ENCODE measurements around the gene TBC1D14.

TBC1D14 gene

DNA sequence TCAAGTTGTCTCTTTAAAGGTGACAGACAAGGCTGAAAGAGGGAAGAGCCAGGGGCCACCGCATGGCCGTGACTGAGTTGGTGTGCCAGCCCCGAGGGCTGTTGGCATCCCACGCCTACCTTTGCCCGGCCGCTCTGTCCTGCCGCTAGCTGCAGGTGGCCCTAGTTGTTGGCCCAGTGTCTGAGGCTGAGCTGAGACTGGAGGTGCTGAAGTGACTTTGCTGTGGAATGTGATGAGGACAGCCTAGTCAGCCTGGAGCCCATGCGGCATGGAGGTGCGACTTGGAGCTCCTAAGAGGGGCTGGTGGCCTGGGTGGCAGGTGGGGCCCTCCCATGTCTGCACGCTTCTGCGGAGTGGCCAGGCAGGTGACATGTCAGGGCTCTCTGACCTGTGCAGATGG lies 140.1 kb downstream of the TBC1D14 start:
- no peak for DNase-seq

DNA sequence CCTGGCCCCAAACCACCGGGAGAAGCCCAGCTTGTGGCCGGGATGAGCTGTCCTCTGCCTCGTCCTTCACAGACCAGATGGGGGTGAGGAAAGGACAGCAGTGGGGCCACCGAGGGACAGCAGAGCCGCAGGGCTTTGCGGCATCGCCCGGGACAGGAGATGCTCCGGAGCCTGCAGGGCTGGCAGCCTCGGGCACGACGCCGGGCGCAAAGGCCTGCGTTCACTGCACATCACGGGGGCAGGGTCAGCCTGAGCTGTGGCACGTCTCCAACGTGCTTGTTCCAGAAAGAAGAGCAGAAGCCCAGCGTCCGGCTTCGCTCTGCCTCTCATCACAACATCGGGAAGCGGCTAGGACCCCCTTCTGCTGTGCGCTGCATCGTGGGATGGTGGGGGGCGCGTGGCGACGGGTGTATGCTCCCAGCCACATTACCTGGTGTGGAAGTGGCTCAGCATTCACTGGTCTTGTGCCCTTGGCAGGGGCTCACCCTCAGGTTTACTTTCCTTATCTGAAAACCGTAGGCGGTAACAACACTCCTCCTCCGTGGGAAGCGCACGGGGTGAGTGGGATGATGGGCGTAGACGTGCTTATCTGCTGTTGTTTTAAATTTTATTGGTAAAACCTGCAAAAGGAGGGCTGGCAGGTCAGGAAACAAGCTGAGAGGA lies 141.0 kb downstream of the TBC1D14 start:
- no peak for DNase-seq

DNA sequence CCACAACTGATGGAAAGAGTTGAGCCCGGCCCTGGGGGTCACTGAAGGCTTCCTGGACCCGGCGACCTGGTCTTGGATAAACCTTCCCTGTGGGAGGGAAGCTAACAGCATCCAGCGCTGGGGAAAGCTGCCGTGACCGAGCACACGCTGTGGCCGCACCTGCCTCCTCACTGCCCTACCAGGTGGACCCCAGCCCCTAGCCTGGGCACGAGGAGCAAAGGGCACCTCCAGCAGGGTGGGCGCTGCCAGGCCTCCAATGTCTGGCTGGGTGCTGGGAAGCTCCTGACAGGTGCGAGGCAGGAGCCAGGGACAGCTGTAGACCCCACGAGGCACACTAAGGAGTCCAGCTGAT lies 141.5 kb downstream of the TBC1D14 start:
- no peak for DNase-seq

DNA sequence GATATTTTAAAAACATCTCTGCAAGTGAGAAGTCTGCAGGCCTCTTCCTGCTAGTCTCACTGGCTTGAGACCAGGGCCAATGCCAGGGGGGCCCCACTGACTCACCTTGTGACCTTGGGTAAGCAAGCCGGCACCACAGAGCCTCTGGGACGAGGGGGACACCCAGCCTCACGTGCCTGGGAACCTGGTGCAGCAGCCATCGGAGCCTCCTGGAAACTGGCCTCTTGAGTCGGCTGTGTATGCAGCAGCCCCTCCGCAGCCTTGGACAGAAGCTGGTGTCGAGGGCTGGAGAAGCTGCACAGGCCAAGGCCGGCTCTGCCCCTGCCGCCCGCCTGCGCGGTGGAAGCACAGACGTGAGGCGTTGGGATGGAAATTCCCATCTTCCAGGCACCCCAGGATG lies 142.3 kb downstream of the TBC1D14 start:
- no peak for DNase-seq

DNA sequence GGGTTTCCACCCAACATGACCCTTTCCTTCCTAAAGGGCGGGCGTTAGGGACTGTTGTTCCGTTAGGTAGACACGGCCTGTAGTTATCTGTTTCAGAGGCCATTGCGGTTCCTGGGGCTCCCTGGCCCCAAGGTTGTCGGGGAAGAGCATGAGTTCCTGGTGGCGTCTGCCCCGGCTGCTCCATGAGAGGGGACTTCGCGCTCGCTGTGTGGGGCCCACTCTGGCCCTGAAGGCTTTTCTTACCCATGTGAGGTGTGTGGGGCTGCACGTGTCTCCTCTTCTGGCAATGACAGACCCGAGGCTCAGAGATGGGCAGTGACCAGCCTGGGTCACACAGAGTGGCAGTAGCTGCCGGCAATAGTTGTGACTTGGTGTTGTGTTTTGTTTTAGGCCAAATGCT lies 142.7 kb downstream of the TBC1D14 start:
- no peak for DNase-seq

DNA sequence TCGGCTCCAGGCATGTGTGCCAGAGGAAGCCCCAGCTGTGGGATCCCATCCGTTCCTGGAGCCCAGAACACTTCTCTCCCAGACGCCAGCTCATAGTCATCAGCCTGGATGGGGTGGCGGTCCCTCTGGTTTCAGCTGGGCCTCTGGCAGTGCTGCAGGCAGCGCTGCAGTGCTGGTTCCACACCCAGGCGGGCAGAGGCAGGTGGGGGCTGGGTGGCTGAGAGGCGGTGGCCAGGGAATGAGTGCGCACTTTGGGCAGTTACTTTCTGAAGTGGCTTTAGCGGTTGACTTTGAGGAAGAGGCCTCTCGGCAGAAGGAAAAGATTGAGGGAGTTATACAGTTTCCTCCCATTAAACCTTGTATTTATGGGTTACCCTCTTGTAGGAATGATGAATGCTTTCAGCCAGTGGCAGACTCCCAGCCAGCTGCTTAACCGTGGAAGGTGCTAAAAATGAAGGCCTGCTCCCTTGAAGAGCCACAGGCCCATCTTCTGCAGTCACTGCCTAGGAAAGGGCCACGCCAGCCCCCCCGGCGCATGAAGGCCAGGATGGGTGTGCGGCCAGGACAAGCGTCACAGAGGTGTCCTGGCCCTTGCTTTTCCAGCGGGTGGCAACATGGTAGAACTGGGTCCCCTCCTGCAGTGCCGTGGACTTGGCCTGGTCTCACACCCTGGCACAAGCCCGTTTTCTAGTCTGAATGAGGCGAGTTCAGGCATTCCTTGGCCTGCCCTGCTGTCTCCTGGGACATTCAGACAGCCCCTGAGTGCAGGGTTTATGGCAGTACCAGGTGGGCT lies 143.5 kb downstream of the TBC1D14 start:
- DNase-seq, result no peak

DNA sequence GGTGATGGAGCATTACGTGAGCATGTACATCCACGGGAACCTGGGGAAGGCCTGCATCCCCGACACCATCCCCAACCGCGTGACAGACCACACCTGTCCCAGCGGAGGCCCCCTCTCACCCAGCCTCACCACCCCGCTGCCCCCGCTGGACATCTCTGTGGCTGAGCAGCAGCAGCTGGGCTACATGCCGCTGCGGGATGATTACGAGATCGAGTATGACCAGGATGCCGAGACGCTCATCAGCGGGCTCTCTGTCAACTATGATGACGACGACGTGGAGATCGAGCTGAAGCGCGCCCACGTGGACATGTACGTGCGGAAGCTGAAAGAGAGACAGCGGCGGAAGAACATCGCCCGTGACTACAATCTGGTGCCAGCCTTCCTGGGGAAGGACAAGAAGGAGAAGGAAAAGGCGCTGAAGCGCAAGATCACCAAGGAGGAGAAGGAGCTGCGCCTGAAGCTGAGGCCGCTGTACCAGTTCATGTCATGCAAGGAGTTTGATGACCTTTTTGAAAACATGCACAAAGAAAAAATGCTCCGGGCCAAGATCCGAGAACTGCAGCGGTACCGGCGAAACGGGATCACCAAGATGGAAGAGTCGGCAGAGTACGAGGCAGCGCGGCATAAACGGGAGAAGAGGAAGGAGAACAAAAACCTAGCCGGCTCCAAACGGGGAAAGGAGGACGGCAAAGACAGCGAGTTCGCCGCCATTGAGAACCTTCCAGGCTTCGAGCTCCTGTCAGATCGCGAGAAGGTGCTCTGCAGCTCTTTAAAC lies 144.7 kb downstream of the TBC1D14 start:
- no peak for DNase-seq

DNA sequence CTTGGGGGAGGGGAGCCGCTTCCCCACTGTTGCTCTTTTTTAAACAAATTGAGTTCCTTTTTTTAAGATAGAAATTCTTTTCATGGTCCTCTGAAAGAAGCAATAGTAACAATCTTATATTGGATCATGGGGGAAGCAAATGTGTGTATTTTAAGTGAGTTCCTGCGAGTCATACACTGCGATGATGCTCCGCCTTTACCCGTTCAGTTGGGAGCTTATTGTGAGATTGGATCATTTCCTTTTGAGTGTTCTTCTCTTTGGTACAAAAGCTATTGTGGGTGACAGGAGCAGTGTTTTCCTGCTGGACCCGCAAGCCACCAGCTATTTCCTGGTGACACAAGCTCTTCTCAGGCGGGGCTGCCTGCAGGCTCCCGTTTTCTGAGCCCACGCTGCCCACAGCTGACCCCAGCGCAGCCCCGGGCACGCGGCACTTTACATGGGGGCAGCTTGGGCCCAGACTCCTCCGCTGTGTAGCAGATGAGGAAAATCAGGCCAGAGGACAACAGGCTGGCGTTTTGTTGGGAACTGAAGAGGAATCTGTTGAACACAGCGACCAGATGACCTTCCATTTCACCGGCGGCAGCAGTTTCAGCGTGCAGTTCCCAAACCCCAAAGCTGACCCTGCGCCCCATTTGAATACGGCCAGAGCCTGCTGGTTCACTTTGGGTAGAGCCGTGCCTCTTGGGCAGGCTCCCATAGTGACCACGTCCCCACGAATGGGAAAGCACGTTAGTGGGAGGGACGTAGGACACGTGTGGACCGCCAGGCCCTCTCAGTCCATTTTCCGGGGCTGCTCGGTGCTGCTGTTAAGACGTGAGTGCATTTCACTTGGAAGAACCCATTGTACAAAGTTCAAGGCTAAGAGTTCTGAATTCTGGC lies 145.7 kb downstream of the TBC1D14 start:
- DNase-seq, result no peak

DNA sequence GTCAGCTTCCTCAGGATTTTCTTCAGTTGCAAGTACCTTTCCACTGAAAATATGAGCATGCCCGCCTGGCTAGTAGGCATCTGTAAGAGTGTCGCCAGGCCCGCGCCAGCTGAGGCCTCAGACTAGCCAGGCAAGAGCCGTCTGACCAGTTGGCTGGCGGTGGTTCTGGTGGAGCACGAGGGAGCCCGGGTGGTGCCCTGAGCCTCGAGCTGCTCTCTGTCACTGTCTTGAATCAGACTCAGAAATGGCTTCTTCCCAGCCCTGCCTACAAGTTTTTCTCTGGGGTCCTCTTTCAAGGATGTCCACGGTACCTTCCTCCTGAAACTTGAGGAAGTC lies 146.3 kb downstream of the TBC1D14 start:
- no peak for DNase-seq

DNA sequence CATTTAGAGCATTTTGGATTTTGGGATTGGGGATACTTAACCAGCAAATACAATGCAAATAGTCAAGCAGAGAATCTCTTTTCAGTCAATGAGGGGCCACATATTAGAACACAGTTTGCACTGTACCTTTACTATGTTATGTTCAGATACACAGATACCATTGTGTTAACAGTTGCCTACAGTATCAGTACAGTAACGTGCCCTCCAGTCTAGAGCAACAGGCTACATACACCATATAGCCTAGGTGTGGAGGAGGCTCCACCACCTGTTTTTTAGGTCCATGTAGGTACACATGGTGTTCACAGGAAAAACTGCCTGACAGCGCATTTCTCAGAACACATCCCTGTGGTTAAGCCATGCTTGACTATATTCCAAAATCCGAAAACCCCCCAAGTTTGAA lies 149.2 kb downstream of the TBC1D14 start:
- DNase-seq, result no peak

DNA sequence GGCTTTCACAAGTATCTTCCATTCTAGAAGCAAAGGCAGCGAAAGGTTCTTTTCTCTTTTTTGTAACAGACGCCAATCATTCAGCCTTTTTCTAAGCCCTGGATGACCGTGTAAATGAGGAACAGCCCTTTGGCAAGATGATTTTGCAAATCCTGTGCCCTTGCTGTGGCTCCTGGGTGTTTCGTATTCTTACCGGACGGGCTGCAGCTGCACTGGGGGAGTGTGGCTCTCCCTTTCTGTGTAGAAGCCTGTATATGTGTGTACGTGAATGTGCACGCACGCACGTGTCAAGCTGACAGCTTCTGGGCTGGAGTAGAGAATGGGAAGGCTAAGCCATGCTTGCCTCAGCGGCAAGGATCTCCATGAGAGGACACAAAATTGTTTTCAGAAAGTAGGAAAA lies 150.0 kb downstream of the TBC1D14 start:
- no peak for DNase-seq

DNA sequence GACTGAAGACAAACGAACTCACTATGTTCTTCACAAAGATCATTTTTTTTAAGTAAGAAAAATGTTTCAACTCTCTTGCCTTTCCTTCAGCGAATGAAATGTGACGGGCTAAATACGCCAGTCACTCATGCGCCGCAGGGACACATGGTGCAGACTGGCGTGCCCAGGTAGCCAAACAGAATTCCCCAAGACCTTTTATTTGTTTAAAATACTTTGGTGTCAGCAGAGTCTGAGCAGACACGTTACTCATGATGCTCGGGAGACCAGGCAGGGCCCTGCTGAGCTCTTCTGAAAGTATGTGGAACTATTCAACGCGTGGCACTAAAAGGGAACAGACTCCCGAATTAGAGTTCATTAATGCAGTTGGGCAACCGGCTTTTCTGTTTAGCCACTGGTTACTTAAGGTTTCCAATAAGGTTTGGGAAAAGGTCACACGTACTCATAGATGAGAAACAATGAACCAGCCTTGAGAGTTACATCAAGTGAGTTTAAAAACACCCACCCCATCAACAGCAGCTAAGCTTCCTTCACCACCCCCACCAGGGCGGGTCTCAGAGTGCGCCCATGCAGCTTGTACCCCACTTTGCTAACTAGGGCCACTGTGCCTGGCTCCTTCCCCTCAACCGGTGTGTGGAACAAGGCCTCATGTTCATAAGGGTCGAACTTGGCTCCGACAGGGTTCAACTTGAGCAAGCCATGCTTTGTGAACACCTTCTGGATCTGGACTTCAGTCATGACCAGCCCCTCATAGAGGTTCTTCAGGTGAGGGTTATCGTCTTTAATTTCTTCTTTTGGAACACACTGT lies 150.9 kb downstream of the TBC1D14 start:
- DNase-seq, result no peak

DNA sequence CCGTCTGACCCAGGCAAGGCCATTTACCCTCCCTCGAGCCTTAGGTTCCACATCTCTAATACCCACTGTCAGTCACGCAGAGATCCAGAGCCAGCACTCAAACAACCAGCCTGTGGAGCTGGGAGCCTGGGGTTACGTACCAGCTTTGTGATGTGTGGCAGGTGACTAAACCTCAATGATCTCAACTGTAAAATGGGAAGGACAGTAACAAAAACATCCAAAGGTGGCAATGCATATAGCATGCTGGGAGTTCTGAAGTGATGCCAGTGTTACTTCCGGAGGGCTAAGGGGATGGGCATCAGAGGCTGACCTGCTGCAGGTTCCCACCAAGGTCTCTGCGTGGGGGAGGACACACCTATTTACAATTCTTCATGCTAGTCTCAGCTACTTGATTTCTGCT lies 152.2 kb downstream of the TBC1D14 start:
- DNase-seq, result no peak

DNA sequence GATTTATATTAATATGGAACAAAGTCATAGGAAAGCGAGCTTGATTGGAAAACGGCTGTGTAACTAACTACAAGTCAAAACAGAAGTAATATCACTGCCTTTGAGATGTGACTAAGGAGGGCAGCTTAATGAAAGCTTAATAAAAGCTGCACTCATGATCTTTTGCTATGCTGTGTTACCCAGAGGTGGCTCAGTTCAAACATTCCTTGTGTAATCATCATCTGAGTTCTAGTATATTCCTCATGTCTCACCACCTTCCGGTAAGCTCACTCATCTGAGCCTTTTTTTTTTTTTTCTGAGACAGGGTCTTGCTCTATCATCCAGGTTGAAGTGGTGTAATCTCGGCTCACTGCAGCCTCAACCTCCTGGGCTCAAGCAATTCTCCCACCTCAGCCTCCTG lies 153.2 kb downstream of the TBC1D14 start:
- no peak for DNase-seq

DNA sequence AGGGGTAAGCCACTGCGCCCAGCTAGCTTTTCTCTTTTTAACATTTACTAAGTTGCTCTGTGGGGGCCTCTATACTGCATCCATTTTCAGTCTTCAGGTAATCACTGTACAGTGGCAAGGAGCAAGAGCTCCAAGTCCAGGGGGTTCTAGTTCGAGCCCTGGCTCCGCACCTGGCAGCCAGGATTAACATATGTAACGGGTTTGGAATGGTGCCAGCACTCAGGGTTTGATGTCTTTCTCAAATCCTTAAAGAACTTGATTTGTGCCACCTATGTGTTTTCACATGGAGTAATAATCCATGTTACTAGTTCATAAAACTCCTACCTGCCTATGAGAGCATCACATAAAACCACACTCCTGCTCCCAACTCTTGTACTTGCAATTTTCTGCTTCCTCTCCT lies 153.7 kb downstream of the TBC1D14 start:
- no peak for DNase-seq

DNA sequence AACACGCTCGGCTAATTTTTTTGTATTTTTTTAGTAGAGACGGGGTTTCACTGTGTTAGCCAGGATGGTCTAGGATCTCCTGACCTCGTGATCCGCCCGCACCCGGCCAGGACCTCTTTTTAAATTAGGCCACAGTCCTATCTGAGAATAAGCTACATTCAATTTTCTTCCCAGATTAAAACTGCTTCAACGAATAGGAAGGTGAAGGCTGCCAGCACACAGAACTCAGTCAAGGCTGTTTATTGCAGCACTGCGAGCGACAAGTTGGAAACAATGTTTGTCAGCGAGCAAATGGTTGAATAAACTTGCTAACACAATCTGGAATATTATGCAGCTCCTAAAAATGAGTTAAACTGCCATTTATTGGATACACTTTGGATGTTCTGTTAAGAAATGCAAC lies 156.4 kb downstream of the TBC1D14 start:
- no peak for DNase-seq

DNA sequence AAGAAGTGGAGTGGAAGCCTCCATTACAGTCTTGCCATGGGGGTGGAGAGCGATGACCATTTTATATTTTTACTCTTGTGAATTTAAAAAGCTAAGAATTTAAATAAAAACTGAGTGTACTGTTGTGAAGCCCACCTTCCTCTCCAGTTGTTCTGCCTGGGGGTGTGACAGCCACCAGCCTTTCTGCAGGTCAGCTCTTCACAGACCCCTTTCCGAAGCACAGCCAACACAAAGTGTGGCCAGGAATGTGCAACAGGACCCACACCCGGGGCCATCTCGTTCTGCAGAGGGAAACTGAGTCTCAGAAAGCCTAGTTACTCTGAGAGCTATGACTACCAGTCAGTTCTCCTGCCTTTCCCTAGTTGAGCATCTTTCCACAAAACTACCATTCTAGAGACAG lies 156.9 kb downstream of the TBC1D14 start:
- DNase-seq, result no peak

DNA sequence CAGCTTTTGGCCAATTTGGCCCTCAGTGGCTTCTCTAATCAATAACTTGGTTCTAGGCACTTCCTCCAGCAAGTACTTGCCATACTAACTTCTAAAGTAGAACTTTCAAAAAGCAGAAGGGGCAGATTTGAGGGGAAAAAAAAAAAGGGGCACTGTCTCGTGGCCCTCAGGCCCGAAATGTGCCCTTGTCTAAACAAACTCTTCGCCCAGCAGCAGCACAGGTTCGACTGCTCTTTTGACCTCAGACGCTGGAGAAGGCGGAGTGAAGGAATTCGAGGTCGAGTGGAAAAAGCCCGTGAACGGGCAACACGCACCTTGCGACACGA lies 157.5 kb downstream of the TBC1D14 start:
- no peak for DNase-seq

DNA sequence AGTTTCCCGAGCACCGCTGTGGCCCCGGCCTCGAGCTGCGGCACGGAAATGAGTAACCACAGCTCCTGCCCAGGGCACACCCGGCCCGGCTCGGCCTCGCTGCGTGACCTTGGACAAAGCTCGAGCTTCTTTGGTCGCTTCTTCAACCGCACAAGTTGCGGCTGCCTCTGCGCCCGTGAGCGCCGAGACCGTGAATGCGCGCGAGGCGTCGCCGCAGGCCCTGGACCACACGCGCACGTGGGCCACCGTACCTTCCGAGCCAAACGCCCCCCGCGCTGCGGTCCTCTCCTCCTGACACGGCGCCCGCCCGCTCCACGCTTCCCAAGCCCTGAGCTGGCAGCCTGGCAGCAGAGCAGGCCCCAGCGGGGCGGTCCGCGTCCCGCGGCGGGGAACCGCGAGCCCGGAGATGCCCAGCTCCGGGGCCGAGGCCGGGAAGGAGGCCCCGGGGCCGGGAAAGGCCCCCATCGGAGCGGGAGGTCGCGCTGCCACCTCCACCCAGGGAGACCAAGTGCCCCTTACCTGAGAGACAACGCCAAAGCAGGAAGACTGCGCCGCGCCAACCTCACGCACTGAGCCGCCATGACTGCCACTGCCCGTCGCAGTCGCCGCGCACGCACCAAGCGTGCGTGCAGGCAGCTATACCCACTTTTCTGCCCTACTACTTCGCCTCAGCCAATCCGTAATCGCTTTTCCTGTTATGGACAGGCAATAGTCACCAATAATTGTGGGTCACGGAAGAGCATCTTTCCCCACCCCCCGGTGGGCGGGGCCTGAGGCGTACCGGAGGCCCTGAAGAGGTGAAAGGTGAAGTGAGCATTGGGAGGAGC lies 158.0 kb downstream of the TBC1D14 start, which contains the start of gene GRPEL1:
GRPEL1 (minus strand) TSS at position 613 of the 827 bp plus-strand sequence; CDS start at position 581, 32 bp downstream.
- DNase-seq, result peak; percentile 100

DNA sequence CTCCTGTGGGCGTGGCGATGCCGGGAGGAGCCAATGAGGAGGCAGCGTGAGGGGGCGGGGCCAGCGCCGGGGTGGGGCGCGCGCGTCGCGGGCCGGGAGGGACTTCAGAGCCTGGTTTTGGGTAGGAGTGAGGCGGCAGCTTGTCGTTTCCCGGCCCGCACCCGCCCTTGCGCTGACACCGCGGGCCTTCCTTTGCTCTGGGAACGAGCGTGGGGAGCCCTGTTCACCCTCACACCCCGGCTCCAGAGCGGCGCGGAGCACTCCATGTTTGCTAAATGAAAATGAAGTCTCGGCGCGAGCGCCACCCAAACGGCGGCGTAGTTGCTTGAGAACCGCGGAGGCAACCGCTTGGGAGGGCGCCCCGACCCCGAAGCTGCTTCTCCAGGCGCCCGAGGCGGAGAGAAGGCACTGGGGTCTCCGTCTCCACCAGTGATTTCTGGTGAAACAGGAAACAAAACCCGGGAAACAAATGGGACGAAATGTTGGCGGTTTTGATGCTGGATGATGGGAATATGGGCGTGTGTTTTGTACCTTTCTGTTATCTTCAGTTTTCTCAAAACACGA lies 158.7 kb downstream of the TBC1D14 start:
- no peak for DNase-seq

DNA sequence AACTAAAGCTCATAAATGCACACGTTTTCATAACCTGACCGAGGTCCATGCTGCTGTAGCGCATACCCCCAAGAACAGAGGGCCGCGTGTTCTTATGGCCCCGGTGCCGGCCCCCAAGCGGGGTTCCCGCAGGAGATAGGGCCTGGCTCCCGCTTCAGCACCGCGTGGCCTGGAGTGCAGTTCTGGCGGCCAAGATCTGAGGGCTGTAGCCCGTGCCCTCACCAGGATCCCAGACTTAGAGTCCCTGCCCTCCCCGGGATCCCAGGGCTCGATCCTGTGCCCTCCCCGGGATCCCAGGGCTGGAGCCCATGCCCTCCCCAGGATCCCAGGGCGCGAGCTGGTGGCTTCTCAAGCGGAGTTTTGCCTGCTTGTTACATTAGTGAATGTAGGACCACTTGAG lies 159.3 kb downstream of the TBC1D14 start:
- DNase-seq, result no peak

Measured in stimulated activated CD4-positive, alpha-beta T cell treated with anti-CD3 and anti-CD28 coated beads, Interleukin-4, amount 100 ng/mL, for 24 hours (primary cell).